Erythroblast (primary cell): ENCODE data around the gene TOX2.
A peak's percentile ranks its signal among the peaks of the same experiment; 100 is the strongest.

Experiments
- DNase-seq, 2 experiments: peaks; one replicate each; lab custom pipeline; 2025; lab: John Stamatoyannopoulos, UW
- GATA1 ChIP-seq: IDR thresholded peaks from 2 replicates; pipeline ENCODE4 v1.6.1; 2011; ENCODE audit warnings: low read depth, mild to moderate bottlenecking, control low read depth, low read length, moderate library complexity
- POLR2A ChIP-seq: IDR thresholded peaks from 2 replicates; pipeline ENCODE4 v1.6.1; 2011; ENCODE audit warnings: mild to moderate bottlenecking, low read length

Gene TOX2

GRCh38 chr20:44028868-44029847 is 114.5 kb downstream of the TOX2 start:
- no peak for DNase-seq
- no peak for TF ChIP-seq POLR2A

- DNase-seq: no peak
- no peak for TF ChIP-seq POLR2A
- no peak for TF ChIP-seq GATA1
Observed at GRCh38 chr20:44029848-44030230, 115.2 kb downstream of the TOX2 start.

GRCh38 chr20:44030394-44030793 is 115.7 kb downstream of the TOX2 start:
- no peak for DNase-seq
- TF ChIP-seq POLR2A: no peak
- TF ChIP-seq GATA1: no peak

GRCh38 chr20:44031001-44031574 is 116.4 kb downstream of the TOX2 start:
- DNase-seq: no peak
- TF ChIP-seq POLR2A: no peak
- TF ChIP-seq GATA1: no peak

- DNase-seq: no peak
- no peak for TF ChIP-seq POLR2A
- no peak for TF ChIP-seq GATA1
Observed at GRCh38 chr20:44031781-44032582, 117.3 kb downstream of the TOX2 start.

- no peak for DNase-seq
- TF ChIP-seq POLR2A: no peak
- TF ChIP-seq GATA1: no peak
Observed at GRCh38 chr20:44032583-44033331, 118.1 kb downstream of the TOX2 start.

GRCh38 chr20:44033344-44033743 is 118.7 kb downstream of the TOX2 start:
- DNase-seq: peak; percentile 8 to 15
- TF ChIP-seq POLR2A (no peak), GATA1 (no peak)

GRCh38 chr20:44033873-44034272 is 119.2 kb downstream of the TOX2 start:
- TF ChIP-seq GATA1 (no peak), POLR2A (no peak)
- no peak for DNase-seq

GRCh38 chr20:44034451-44034850 is 119.8 kb downstream of the TOX2 start:
- no peak for DNase-seq
- TF ChIP-seq GATA1: no peak
- TF ChIP-seq POLR2A: no peak

GRCh38 chr20:44034965-44035635 is 120.4 kb downstream of the TOX2 start:
- no peak for DNase-seq
- TF ChIP-seq GATA1: no peak
- no peak for TF ChIP-seq POLR2A

GRCh38 chr20:44035924-44036323 is 121.3 kb downstream of the TOX2 start:
- DNase-seq: no peak
- TF ChIP-seq GATA1: no peak
- TF ChIP-seq POLR2A: no peak

GRCh38 chr20:44036441-44036840 is 121.8 kb downstream of the TOX2 start:
- DNase-seq: no peak
- TF ChIP-seq GATA1 (no peak), POLR2A (no peak)

GRCh38 chr20:44038681-44039123 is 124.0 kb downstream of the TOX2 start:
- no peak for TF ChIP-seq GATA1
- no peak for TF ChIP-seq POLR2A
- no peak for DNase-seq

- no peak for DNase-seq
- no peak for TF ChIP-seq GATA1
- no peak for TF ChIP-seq POLR2A
Observed at GRCh38 chr20:44039147-44039546, 124.5 kb downstream of the TOX2 start.
